GM18499 (cell line): Measurements from ENCODE around the gene CBLN3.

Experiments used
- ATAC-seq: cut with Tn5 transposase; IDR thresholded peaks from one replicate; pipeline ENCODE4 v1.9.1; 2021; ENCODE audit warnings: moderate number of reproducible peaks; ENCODE audit not compliant: insufficient read depth, unreplicated experiment

CBLN3 gene

GRCh38 chr14:24426912-24427536 lies 2.4 kb downstream of the CBLN3 start:
- no peak for ATAC-seq

GRCh38 chr14:24426150-24426911 lies 3.1 kb downstream of the CBLN3 start:
- no peak for ATAC-seq

GRCh38 chr14:24425704-24426103 lies 3.8 kb downstream of the CBLN3 start:
- no peak for ATAC-seq

- ATAC-seq, result no peak
Measured at GRCh38 chr14:24422694-24423601, 6.5 kb downstream of the CBLN3 start.

GRCh38 chr14:24422261-24422660 lies 7.2 kb downstream of the CBLN3 start:
- no peak for ATAC-seq

- no peak for ATAC-seq
Measured at GRCh38 chr14:24418492-24418873, 11.0 kb downstream of the CBLN3 start.

- no peak for ATAC-seq
Measured at GRCh38 chr14:24417832-24418491, 11.5 kb downstream of the CBLN3 start.

- ATAC-seq, result no peak
Measured at GRCh38 chr14:24416932-24417619, 12.4 kb downstream of the CBLN3 start.

- no peak for ATAC-seq
Measured at GRCh38 chr14:24416254-24416931, 13.1 kb downstream of the CBLN3 start.

GRCh38 chr14:24415421-24416253 lies 13.8 kb downstream of the CBLN3 start:
- no peak for ATAC-seq

GRCh38 chr14:24414732-24415420 lies 14.6 kb downstream of the CBLN3 start:
- ATAC-seq, result no peak

- no peak for ATAC-seq
Measured at GRCh38 chr14:24414077-24414476, 15.4 kb downstream of the CBLN3 start.

- ATAC-seq, result no peak
Measured at GRCh38 chr14:24411443-24412389, 17.8 kb downstream of the CBLN3 start.

- no peak for ATAC-seq
Measured at GRCh38 chr14:24409956-24410355, 19.5 kb downstream of the CBLN3 start.

- no peak for ATAC-seq
Measured at GRCh38 chr14:24409192-24409591, 20.3 kb downstream of the CBLN3 start.

GRCh38 chr14:24408764-24409163 lies 20.7 kb downstream of the CBLN3 start:
- ATAC-seq, result no peak
